Fibroblast of lung (primary cell): Measurements from ENCODE around the gene LDLRAD3. TPM values are rescaled to one million over a fixed set of nuclear protein-coding genes. Genes with fewer than 3 reads are reported as not detected.
A peak's percentile ranks its signal among the peaks of the same experiment; 100 is the strongest.

Experiments used
- DNase-seq, 2 donors: peaks; one replicate each; pipeline versions ENCODE4 v3.0.0 to v3.0.0-alpha.2; 2010; ENCODE audit warnings: low read depth in 2 of 2
- H2AFZ ChIP-seq: 2 replicates; pipeline ENCODE4 v1.5.1; 2012; ENCODE audit warnings: low read length, control low read depth, inconsistent platforms
- H3K27ac ChIP-seq: 2 replicates; pipeline ENCODE4 v1.5.1; 2011; ENCODE audit warnings: low read length, control low read depth; ENCODE audit not compliant: insufficient read depth
- H3K27me3 ChIP-seq: 2 replicates; pipeline ENCODE4 v1.5.1; 2011; ENCODE audit warnings: mild to moderate bottlenecking, low read length; ENCODE audit not compliant: control insufficient read depth, insufficient read depth
- H3K36me3 ChIP-seq: 2 replicates; pipeline ENCODE4 v1.5.1; 2011; ENCODE audit warnings: low read length; ENCODE audit not compliant: control insufficient read depth, insufficient read depth
- H3K4me1 ChIP-seq: 2 replicates; pipeline ENCODE4 v1.5.1; 2011; ENCODE audit warnings: low read length; ENCODE audit not compliant: control insufficient read depth, insufficient read depth; ENCODE audit errors: extremely low read depth
- H3K4me2 ChIP-seq: 2 replicates; pipeline ENCODE4 v1.5.1; 2011; ENCODE audit warnings: low read length, control low read depth; ENCODE audit not compliant: insufficient read depth; ENCODE audit errors: extremely low read depth
- H3K4me3 ChIP-seq, 4 experiments: fragments of 200-600 bp in 1 of 4; sonication (generic) in 1 of 4; replicated peaks in 1 of 4; 2 replicates each; pipeline ENCODE4 v1.5.1; 2011 to 2016; ENCODE audit warnings: low read length in 4 of 4, low read depth in 3 of 4, mild to moderate bottlenecking in 3 of 4, control low read depth in 2 of 4, inconsistent platforms in 1 of 4, mixed read lengths in 1 of 4; ENCODE audit not compliant: insufficient read depth in 1 of 4; ENCODE audit errors: control extremely low read depth in 1 of 4
- H3K79me2 ChIP-seq: 2 replicates; pipeline ENCODE4 v1.5.1; 2012; ENCODE audit warnings: mild to moderate bottlenecking, low read length, inconsistent platforms; ENCODE audit not compliant: control insufficient read depth, insufficient read depth
- H3K9ac ChIP-seq: 2 replicates; pipeline ENCODE4 v1.5.1; 2011; ENCODE audit warnings: mild to moderate bottlenecking, low read length, control low read depth; ENCODE audit not compliant: insufficient read depth
- H3K9me3 ChIP-seq: 2 replicates; pipeline ENCODE4 v1.5.1; 2012; ENCODE audit warnings: low read depth, low read length; ENCODE audit not compliant: control insufficient read depth, insufficient read depth
- H4K20me1 ChIP-seq: 2 replicates; pipeline ENCODE4 v1.5.1; 2011; ENCODE audit warnings: low read length; ENCODE audit not compliant: control insufficient read depth, insufficient read depth; ENCODE audit errors: extremely low read depth
- EZH2 ChIP-seq: IDR thresholded peaks from 2 replicates; pipeline ENCODE4 v1.5.1; 2012; ENCODE audit warnings: low read length, control low read depth, mild to moderate bottlenecking; ENCODE audit errors: missing control alignments
- polyA plus RNA-seq, 2 donors: library from polyadenylated mRNA; depleted of rRNA in 1 of 2; stranded (reverse) in 1 of 2; unstranded in 1 of 2; fragments of >200 nt; gene quantifications; 2 replicates each; pipeline ENCODE4 v1.2.1, GENCODE V29; 2011 to 2012; ENCODE audit warnings: missing spikeins in 1 of 2
- total RNA-seq: library from RNA; depleted of rRNA; stranded (reverse); fragments of >200 nt; gene quantifications from 2 replicates; pipeline ENCODE4 v1.2.1, GENCODE V29; 2014
- TF ChIP-seq, protein P1 (sequence below), 2 donors: IDR thresholded peaks in 1 of 2; conservative IDR thresholded peaks in 1 of 2; 1 replicate in 1 of 2; 2 replicates in 1 of 2; pipeline ENCODE4 v1.5.1; 2011 to 2012; ENCODE audit warnings: low read length in 2 of 2, control low read depth in 1 of 2, inconsistent platforms in 1 of 2, low read depth in 1 of 2, mild to moderate bottlenecking in 1 of 2

The LDLRAD3 gene
- total and polyA plus RNA-seq, 2 donors (not counting 1 experiment from before 2014, with no cell fraction given): 3.8 to 7.8 TPM

- H3K36me3 ChIP-seq: no peaks in the 10 kb centered on the region
- H3K4me3 ChIP-seq: no peak overlapping the region
- H3K27me3 ChIP-seq: no peaks in the 10 kb centered on the region
- no peaks in the 10 kb centered on the region for H3K9me3 ChIP-seq
- H3K4me1 ChIP-seq: no peaks in the 10 kb centered on the region
- H2AFZ ChIP-seq: no peak overlapping the region
- H3K79me2 ChIP-seq: no peaks in the 10 kb centered on the region
- no peak overlapping the region for H3K27ac ChIP-seq
- H3K4me2 ChIP-seq: no peak overlapping the region
- peak; percentile 63 to 89 for DNase-seq
- H4K20me1 ChIP-seq: no peaks in the 10 kb centered on the region
- TF ChIP-seq, protein P1, sequence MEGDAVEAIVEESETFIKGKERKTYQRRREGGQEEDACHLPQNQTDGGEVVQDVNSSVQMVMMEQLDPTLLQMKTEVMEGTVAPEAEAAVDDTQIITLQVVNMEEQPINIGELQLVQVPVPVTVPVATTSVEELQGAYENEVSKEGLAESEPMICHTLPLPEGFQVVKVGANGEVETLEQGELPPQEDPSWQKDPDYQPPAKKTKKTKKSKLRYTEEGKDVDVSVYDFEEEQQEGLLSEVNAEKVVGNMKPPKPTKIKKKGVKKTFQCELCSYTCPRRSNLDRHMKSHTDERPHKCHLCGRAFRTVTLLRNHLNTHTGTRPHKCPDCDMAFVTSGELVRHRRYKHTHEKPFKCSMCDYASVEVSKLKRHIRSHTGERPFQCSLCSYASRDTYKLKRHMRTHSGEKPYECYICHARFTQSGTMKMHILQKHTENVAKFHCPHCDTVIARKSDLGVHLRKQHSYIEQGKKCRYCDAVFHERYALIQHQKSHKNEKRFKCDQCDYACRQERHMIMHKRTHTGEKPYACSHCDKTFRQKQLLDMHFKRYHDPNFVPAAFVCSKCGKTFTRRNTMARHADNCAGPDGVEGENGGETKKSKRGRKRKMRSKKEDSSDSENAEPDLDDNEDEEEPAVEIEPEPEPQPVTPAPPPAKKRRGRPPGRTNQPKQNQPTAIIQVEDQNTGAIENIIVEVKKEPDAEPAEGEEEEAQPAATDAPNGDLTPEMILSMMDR (conservative IDR thresholded peaks at IDR 0.05 in 1 of 2, IDR thresholded peaks at IDR 0.05 in 1 of 2; ENCODE audit: low read depth in 1 of 2, low read length in 2 of 2): no peak
- no peak for TF ChIP-seq EZH2
- no peak overlapping the region for H3K9ac ChIP-seq
These were observed 16.2 kb upstream of the LDLRAD3 start for GRCh38 chr11:35927682-35928081.

GRCh38 chr11:35928688-35929395, 15.0 kb upstream of the LDLRAD3 start:
- Histone ChIP-seq H3K27me3 (no peaks in the 10 kb centered on the region), H3K79me2 (no peaks in the 10 kb centered on the region), H3K9me3 (no peaks in the 10 kb centered on the region), H2AFZ (no peak overlapping the region), H3K4me1 (peaks cover 3% of the 10 kb centered on the region), H4K20me1 (no peaks in the 10 kb centered on the region), H3K4me2 (no peak overlapping the region), H3K4me3 (no peak overlapping the region), H3K36me3 (no peaks in the 10 kb centered on the region), H3K27ac (no peak overlapping the region), H3K9ac (no peak overlapping the region)
- DNase-seq: no peak
- no peak for TF ChIP-seq EZH2
- TF ChIP-seq, protein P1 (conservative IDR thresholded peaks at IDR 0.05 in 1 of 2, IDR thresholded peaks at IDR 0.05 in 1 of 2; ENCODE audit: low read depth in 1 of 2, low read length in 2 of 2): no peak

GRCh38 chr11:35930466-35930865, 13.4 kb upstream of the LDLRAD3 start:
- Histone ChIP-seq H2AFZ (no peak overlapping the region), H3K9ac (no peak overlapping the region), H3K9me3 (no peaks in the 10 kb centered on the region), H3K27ac (no peak overlapping the region), H3K4me2 (no peak overlapping the region), H4K20me1 (no peaks in the 10 kb centered on the region), H3K27me3 (no peaks in the 10 kb centered on the region), H3K4me3 (no peak overlapping the region), H3K36me3 (no peaks in the 10 kb centered on the region), H3K79me2 (no peaks in the 10 kb centered on the region), H3K4me1 (peaks cover 3% of the 10 kb centered on the region)
- TF ChIP-seq EZH2: no peak
- TF ChIP-seq, protein P1 (conservative IDR thresholded peaks at IDR 0.05 in 1 of 2, IDR thresholded peaks at IDR 0.05 in 1 of 2; ENCODE audit: low read depth in 1 of 2, low read length in 2 of 2): no peak
- DNase-seq: no peak
